Activated CD8-positive, alpha-beta memory T cell treated with anti-CD3 and anti-CD28 coated beads, Interleukin-2, amount 10 ng/mL, durations not matched to agents 7 days and 5 days (primary cell): ENCODE measurements around the gene DLG2. TPM values are rescaled to one million over a fixed set of nuclear protein-coding genes. Genes with fewer than 3 reads are reported as not detected.
"Not testable (repeated sequence)": the region's sequence is repeated elsewhere in the genome, so short reads cannot be mapped to it uniquely, and the experiment has no call there.

Source experiments
- ATAC-seq: fragments of 150-1000 bp; cut with Tn5 transposase; one replicate; pipeline ENCODE4 v1.10.0; 2021; ENCODE audit warnings: moderate library complexity
- CTCF ChIA-PET: fragments of 350-600 bp; sonication (Branson Sonifier 250); formaldehyde crosslinking; loops from one replicate; lab custom pipeline; 2021; ENCODE audit warnings: antibody characterized with exemption; lab: Charles Lee
- DNase-seq: peaks from one replicate; pipeline ENCODE4 v3.0.0-alpha.2; 2020
- H3K27ac Mint-ChIP-seq: one replicate; pipeline ENCODE4 v1.8.0; 2021; ENCODE audit warnings: mild to moderate bottlenecking, mixed read lengths
- H3K27me3 Mint-ChIP-seq: one replicate; pipeline ENCODE4 v1.8.0; 2021; ENCODE audit warnings: mixed read lengths
- H3K36me3 Mint-ChIP-seq: one replicate; pipeline ENCODE4 v1.8.0; 2021; ENCODE audit warnings: mild to moderate bottlenecking, mixed read lengths
- H3K4me1 Mint-ChIP-seq: one replicate; pipeline ENCODE4 v1.8.0; 2021; ENCODE audit warnings: mixed read lengths
- H3K4me3 Mint-ChIP-seq: one replicate; pipeline ENCODE4 v1.8.0; 2021; ENCODE audit warnings: mild to moderate bottlenecking, moderate library complexity, mixed read lengths
- H3K9me3 Mint-ChIP-seq: one replicate; pipeline ENCODE4 v1.8.0; 2022; ENCODE audit warnings: low read depth, mixed read lengths
- total RNA-seq, 2 experiments: library from RNA; stranded (reverse); gene quantifications; one replicate each; pipeline ENCODE4 v1.2.3, GENCODE V29; 2021

Gene DLG2
- total RNA-seq, 2 experiments from 2014 or later: 1.4 to 2.1 TPM

GRCh38 chr11:85045716-85046115, 581.4 kb downstream of the DLG2 start:
- H3K9me3 Mint-ChIP-seq: peaks cover 7% of the 10 kb centered on the region
- H3K4me1 Mint-ChIP-seq: no peaks in the 10 kb centered on the region
- no peak overlapping the region for H3K27ac Mint-ChIP-seq
- H3K27me3 Mint-ChIP-seq: no peaks in the 10 kb centered on the region
- no peaks in the 10 kb centered on the region for H3K36me3 Mint-ChIP-seq
- H3K4me3 Mint-ChIP-seq: no peak overlapping the region
- DNase-seq: no peak
- CTCF ChIA-PET: no interaction called here
- no peak for ATAC-seq

- no peak overlapping the region for H3K4me3 Mint-ChIP-seq
- no peaks in the 10 kb centered on the region for H3K36me3 Mint-ChIP-seq
- CTCF ChIA-PET: no interaction called here
- H3K4me1 Mint-ChIP-seq: no peaks in the 10 kb centered on the region
- ATAC-seq (no peak), DNase-seq (no peak)
- no peaks in the 10 kb centered on the region for H3K27me3 Mint-ChIP-seq
- H3K9me3 Mint-ChIP-seq: peaks cover 6% of the 10 kb centered on the region
- H3K27ac Mint-ChIP-seq: no peak overlapping the region
Observed at GRCh38 chr11:85044911-85045310, 582.2 kb downstream of the DLG2 start.

- DNase-seq (no peak), ATAC-seq (no peak)
- Mint-ChIP-seq H3K4me3 (no peak overlapping the region), H3K36me3 (no peaks in the 10 kb centered on the region), H3K4me1 (no peaks in the 10 kb centered on the region), H3K9me3 (peaks cover 8% of the 10 kb centered on the region), H3K27me3 (no peaks in the 10 kb centered on the region), H3K27ac (no peak overlapping the region)
- CTCF ChIA-PET: no interaction called here
Observed at GRCh38 chr11:85042361-85042760, 584.8 kb downstream of the DLG2 start.

GRCh38 chr11:85040166-85040565, 587.0 kb downstream of the DLG2 start:
- Mint-ChIP-seq H3K9me3 (peaks cover 8% of the 10 kb centered on the region), H3K4me1 (no peaks in the 10 kb centered on the region), H3K27ac (no peak overlapping the region), H3K27me3 (no peaks in the 10 kb centered on the region), H3K36me3 (no peaks in the 10 kb centered on the region), H3K4me3 (no peak overlapping the region)
- DNase-seq (no peak), ATAC-seq (no peak)
- CTCF ChIA-PET: no interaction called here

- DNase-seq (no peak), ATAC-seq (no peak)
- CTCF ChIA-PET: no interaction called here
- Mint-ChIP-seq H3K9me3 (peaks cover 16% of the 10 kb centered on the region), H3K4me3 (no peak overlapping the region), H3K27ac (no peak overlapping the region), H3K27me3 (no peaks in the 10 kb centered on the region), H3K4me1 (no peaks in the 10 kb centered on the region), H3K36me3 (no peaks in the 10 kb centered on the region)
Observed at GRCh38 chr11:85029964-85030363, 597.2 kb downstream of the DLG2 start.

- ATAC-seq (no peak), DNase-seq (no peak)
- Mint-ChIP-seq H3K4me3 (no peak overlapping the region), H3K4me1 (no peaks in the 10 kb centered on the region), H3K27ac (no peak overlapping the region), H3K36me3 (no peaks in the 10 kb centered on the region), H3K27me3 (no peaks in the 10 kb centered on the region), H3K9me3 (peaks cover 10% of the 10 kb centered on the region)
- CTCF ChIA-PET: no interaction called here
Observed at GRCh38 chr11:85028329-85029101, 598.6 kb downstream of the DLG2 start.

GRCh38 chr11:85027346-85027745, 599.8 kb downstream of the DLG2 start:
- Mint-ChIP-seq H3K4me3 (no peak overlapping the region), H3K9me3 (peaks cover 10% of the 10 kb centered on the region), H3K36me3 (no peaks in the 10 kb centered on the region), H3K4me1 (no peaks in the 10 kb centered on the region), H3K27me3 (no peaks in the 10 kb centered on the region), H3K27ac (no peak overlapping the region)
- CTCF ChIA-PET: no interaction called here
- DNase-seq: no peak
- no peak for ATAC-seq

GRCh38 chr11:85021058-85021457, 606.1 kb downstream of the DLG2 start:
- H3K4me1 Mint-ChIP-seq: no peaks in the 10 kb centered on the region
- no peaks in the 10 kb centered on the region for H3K36me3 Mint-ChIP-seq
- H3K27ac Mint-ChIP-seq: no peak overlapping the region
- ATAC-seq (no peak), DNase-seq (no peak)
- H3K9me3 Mint-ChIP-seq: peaks cover 14% of the 10 kb centered on the region
- no peak overlapping the region for H3K4me3 Mint-ChIP-seq
- no peaks in the 10 kb centered on the region for H3K27me3 Mint-ChIP-seq
- CTCF ChIA-PET: no interaction called here

GRCh38 chr11:84993386-84993785, 633.8 kb downstream of the DLG2 start:
- Mint-ChIP-seq H3K4me1 (no peaks in the 10 kb centered on the region), H3K36me3 (no peaks in the 10 kb centered on the region), H3K27me3 (no peaks in the 10 kb centered on the region), H3K9me3 (peaks cover 12% of the 10 kb centered on the region), H3K27ac (no peak overlapping the region), H3K4me3 (no peak overlapping the region)
- DNase-seq (no peak), ATAC-seq (no peak)
- CTCF ChIA-PET: no interaction called here

- H3K27me3 Mint-ChIP-seq: no peaks in the 10 kb centered on the region
- no peaks in the 10 kb centered on the region for H3K4me1 Mint-ChIP-seq
- CTCF ChIA-PET: no interaction called here
- H3K9me3 Mint-ChIP-seq: peaks cover 13% of the 10 kb centered on the region
- H3K36me3 Mint-ChIP-seq: no peaks in the 10 kb centered on the region
- H3K4me3 Mint-ChIP-seq: no peak overlapping the region
- no peak overlapping the region for H3K27ac Mint-ChIP-seq
- DNase-seq (no peak), ATAC-seq (no peak)
Observed at GRCh38 chr11:84990141-84990540, 637.0 kb downstream of the DLG2 start.

- ATAC-seq, CTCF ChIA-PET: not testable (repeated sequence)
Observed at GRCh38 chr11:84987686-84988187, 639.4 kb downstream of the DLG2 start.

GRCh38 chr11:84981301-84981700, 645.8 kb downstream of the DLG2 start:
- Mint-ChIP-seq H3K4me1 (no peaks in the 10 kb centered on the region), H3K9me3 (peaks cover 30% of the 10 kb centered on the region), H3K27me3 (no peaks in the 10 kb centered on the region), H3K36me3 (no peaks in the 10 kb centered on the region), H3K4me3 (no peak overlapping the region), H3K27ac (no peak overlapping the region)
- no peak for ATAC-seq
- DNase-seq: no peak
- CTCF ChIA-PET: no interaction called here

More at GRCh38 chr11:84987686-84988187, 639.4 kb downstream of the DLG2 start:
- not testable (repeated sequence) for H3K27me3 Mint-ChIP-seq, H3K4me1 Mint-ChIP-seq, H3K36me3 Mint-ChIP-seq, DNase-seq, H3K27ac Mint-ChIP-seq, H3K4me3 Mint-ChIP-seq
- peaks cover 20% of the 10 kb centered on the region for H3K9me3 Mint-ChIP-seq

- ATAC-seq: no peak
- Mint-ChIP-seq H3K27ac (no peak overlapping the region), H3K36me3 (no peaks in the 10 kb centered on the region), H3K27me3 (no peaks in the 10 kb centered on the region), H3K4me3 (no peak overlapping the region), H3K4me1 (no peaks in the 10 kb centered on the region), H3K9me3 (peaks cover 6% of the 10 kb centered on the region)
- no peak for DNase-seq
- CTCF ChIA-PET: no interaction called here
Observed at GRCh38 chr11:84969103-84969502, 658.0 kb downstream of the DLG2 start.

GRCh38 chr11:84965484-84965883, 661.7 kb downstream of the DLG2 start:
- H3K9me3 Mint-ChIP-seq: peaks cover 11% of the 10 kb centered on the region
- CTCF ChIA-PET: no interaction called here
- no peak overlapping the region for H3K4me3 Mint-ChIP-seq
- no peaks in the 10 kb centered on the region for H3K27me3 Mint-ChIP-seq
- H3K4me1 Mint-ChIP-seq: no peaks in the 10 kb centered on the region
- H3K36me3 Mint-ChIP-seq: no peaks in the 10 kb centered on the region
- ATAC-seq: no peak
- DNase-seq: no peak
- H3K27ac Mint-ChIP-seq: no peak overlapping the region
